IPS-11a (cell line): ENCODE measurements around the gene CCDC93.

Experiments
- H3K4me3 ChIP-seq: one replicate; pipeline ENCODE4 v1.5.1; 2013; ENCODE audit warnings: low read depth, low read length, control low read depth

The CCDC93 gene, protein sequence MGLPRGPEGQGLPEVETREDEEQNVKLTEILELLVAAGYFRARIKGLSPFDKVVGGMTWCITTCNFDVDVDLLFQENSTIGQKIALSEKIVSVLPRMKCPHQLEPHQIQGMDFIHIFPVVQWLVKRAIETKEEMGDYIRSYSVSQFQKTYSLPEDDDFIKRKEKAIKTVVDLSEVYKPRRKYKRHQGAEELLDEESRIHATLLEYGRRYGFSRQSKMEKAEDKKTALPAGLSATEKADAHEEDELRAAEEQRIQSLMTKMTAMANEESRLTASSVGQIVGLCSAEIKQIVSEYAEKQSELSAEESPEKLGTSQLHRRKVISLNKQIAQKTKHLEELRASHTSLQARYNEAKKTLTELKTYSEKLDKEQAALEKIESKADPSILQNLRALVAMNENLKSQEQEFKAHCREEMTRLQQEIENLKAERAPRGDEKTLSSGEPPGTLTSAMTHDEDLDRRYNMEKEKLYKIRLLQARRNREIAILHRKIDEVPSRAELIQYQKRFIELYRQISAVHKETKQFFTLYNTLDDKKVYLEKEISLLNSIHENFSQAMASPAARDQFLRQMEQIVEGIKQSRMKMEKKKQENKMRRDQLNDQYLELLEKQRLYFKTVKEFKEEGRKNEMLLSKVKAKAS

GRCh38 chr2:118013724-118014491 lies at the start of gene CCDC93:
TSS of gene CCDC93 (minus strand) at chr2:118014070. CDS start at chr2:118013995, 75 bp downstream.
- H3K4me3 ChIP-seq: peak within 1 kb of the TSS; percentile 73

DNA sequence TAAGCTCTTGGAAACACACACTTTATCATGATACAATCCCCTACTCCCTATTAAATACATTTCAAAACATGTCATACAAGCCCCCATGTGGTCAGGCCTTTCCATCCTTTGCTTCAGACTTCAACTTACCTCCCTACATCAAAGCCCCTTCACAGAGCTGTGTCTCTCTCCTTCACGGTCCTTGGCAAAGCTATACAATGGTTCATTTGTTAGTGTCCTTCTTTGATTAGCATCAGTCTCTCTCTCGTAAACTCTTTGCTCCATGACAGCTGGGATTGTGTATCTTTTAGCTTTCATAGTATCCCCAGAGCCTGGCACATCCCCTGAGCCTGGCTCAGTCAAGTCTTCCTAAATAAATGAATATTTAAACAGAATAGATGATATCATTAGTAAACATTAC lies 48.8 kb upstream of the CCDC93 start:
- H3K4me3 ChIP-seq: no peak overlapping the region

DNA sequence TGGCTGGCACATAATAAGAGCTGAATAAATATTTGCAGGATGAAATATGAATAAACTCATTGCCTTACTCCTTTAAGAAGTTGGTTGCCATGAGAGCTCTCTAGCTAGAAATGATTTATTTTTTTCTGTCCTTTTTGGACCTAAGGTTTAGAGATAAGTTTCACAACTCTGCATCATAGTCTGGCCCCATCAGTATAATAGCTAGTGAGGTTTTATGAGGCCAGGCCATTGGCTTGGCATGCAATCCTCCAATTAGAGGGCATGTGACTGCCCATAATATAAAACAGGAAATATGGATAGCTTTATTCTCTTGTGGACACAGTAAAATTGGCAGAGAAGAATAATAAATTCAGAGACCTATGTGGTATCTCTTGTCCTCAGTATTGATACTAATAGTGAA lies 48.2 kb upstream of the CCDC93 start:
- H3K4me3 ChIP-seq: no peak overlapping the region

- no peak overlapping the region for H3K4me3 ChIP-seq
Measured at GRCh38 chr2:118061135-118061955, 47.5 kb upstream of the CCDC93 start.

DNA sequence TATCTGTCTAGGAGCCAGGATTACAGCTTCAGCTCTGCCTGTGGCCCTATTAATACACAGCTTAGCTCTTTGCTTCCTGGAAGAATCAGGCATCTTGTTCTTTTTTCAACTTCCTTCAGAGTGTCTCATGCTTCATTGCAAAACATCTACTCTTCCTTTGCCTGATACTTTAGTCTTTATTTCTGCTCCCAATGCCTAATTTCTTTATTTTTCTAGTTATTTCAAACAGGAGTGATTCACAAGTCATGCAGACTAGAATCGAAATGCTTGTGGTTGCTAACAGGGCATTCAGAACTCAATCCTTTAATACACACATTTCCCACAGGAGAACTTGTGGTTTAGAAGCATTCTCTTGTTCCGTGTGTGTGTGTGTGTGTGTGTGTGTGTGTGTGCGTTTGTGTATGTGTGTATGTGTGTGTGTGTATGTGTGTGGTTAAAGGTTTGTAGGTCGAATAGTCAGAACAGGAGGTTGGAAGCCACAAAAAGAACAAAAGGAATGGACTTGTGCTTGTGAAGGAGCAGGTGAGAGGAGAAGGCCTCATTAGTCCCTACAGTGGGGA lies 46.1 kb upstream of the CCDC93 start:
- no peak overlapping the region for H3K4me3 ChIP-seq

DNA sequence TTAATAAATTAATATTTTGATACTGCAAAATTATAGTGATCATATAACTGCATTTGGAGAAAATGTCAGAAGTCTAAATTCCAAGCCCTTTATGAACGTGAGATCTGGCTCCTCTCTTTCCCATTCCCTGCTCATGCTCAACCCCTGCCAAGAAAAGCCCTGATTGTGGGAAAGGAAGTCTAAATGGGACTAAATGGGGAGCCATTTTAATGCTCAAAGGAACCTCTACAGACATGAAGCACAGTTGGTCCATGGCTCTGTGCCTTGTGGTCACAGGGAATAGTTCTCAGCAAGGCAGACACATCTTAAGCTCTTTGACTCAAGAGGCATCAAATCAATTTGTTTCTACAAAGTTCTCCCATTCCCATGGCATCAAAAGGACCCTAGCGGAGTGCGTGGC lies 45.1 kb upstream of the CCDC93 start:
- no peak overlapping the region for H3K4me3 ChIP-seq

GRCh38 chr2:118056801-118057200 lies 42.9 kb upstream of the CCDC93 start:
- H3K4me3 ChIP-seq: no peak overlapping the region

DNA sequence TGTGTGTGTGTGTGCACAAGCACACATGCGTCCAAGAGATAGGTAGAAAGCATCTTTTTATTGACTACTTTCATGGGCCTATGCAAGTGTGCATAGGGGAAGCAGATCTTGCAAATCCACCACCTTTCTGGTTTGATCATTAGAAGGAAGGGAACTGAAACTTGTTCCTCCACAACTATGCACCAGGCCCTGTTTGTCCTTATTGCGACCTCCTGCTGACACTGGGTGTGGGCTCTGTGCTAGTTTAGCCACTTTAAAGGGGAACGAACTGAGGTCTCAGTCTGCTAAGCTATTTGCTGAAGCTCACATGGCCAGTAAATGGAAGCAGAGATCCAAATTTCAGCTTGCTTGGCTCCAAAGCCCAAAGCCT lies 42.3 kb upstream of the CCDC93 start:
- H3K4me3 ChIP-seq: no peak overlapping the region

GRCh38 chr2:118055512-118056164 lies 41.8 kb upstream of the CCDC93 start:
- no peak overlapping the region for H3K4me3 ChIP-seq

- no peak overlapping the region for H3K4me3 ChIP-seq
Measured at GRCh38 chr2:118054213-118055008, 40.5 kb upstream of the CCDC93 start.

DNA sequence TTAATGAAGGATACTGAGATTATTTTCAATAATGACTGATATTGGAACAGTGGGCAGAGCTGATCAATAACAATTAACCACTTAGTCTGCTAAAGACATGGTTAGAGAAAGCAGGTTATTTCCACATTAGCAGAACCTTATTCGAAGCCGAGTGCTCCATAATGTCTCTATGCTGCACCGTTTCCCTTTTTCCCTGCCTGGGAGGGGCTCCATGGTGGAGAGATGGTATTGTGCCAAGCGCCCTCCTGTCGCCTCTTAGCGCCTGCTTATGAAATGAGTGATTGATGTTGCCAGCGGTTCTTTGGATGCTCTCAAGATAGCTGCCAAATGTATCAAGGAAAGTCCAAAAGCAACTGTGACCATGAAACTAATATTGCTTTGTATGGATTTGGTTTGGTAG lies 39.8 kb upstream of the CCDC93 start:
- no peak overlapping the region for H3K4me3 ChIP-seq

DNA sequence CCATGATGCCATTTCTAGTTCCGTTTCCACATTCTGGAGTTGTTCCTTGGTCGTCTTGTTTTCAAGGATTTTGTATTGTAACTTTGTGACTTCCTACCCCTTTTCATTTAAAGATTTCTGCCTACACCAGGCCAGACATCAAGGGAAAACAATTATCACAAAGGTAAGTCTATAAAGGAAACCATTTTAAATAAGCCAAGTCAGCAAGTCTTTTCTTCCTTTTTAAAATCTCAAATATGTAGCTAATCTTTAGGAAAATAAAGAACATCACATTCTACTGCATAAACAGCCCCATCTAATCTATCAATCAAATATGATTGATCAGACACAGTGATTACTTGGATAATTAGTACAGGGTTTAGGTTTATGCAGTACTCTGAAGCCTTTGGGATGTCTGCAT lies 38.6 kb upstream of the CCDC93 start:
- H3K4me3 ChIP-seq: no peak overlapping the region

DNA sequence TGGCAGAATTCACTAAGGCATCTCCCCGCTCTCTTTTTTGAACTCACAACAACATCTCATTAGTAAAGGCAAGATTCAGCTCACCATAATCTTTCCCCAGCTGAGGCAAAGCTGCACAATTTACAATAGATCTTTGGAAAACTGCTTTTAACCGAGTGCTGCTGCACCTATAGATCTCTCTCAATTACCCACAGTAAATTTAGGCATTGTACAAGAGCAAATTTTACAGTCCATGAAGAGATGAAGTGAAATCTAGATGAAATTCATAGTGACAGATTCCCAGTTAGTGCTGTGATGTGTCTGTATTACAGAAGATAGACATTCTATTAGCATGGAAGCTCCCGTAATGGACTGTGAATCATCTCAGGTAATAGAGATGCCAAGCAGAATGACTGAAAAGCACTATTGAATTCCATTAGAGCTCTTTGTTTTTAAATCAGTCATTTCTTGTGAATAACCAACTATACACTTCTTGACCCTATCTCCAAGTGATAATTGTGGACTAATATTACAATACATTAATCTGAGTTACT lies 38.0 kb upstream of the CCDC93 start:
- no peak overlapping the region for H3K4me3 ChIP-seq

DNA sequence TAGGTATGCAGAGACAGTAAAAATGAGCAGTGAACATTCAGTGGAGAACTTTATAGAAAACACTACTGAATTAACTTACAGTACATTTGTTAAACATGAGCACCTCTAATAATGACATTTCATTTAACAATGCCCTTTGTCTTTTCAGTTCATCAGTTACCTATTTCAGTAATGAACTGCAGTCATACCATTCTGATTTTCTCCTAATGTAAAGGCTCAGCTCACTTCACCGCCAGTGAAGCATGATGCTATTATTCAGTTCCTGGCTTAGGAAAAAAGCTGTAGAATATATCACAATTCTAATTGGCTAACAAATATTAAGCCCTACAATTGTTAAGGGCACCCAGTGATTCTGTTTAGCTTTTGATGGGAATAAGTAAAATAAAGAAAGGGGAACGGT lies 37.1 kb upstream of the CCDC93 start:
- no peak overlapping the region for H3K4me3 ChIP-seq

DNA sequence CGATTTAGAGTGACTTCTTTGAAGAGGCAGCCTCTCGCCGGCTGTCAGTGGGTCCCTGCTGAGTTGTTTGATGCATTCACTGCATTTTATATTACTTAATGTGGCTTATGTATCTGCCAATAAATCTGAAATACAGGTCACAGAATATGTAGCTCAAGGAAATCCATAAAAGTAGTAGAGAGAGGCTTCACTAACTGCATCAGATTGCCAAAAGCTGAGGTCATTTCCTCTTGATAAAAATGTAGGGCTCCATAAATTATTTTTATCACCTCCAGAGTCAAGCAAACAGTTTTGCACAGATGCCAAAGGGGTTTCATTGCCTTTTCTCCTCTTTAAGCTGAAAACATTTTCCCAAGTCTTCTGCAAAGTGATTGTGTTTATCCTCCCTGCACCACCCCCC lies 36.5 kb upstream of the CCDC93 start:
- H3K4me3 ChIP-seq: no peak overlapping the region

- no peak overlapping the region for H3K4me3 ChIP-seq
Measured at GRCh38 chr2:118049816-118050140, 35.9 kb upstream of the CCDC93 start.

DNA sequence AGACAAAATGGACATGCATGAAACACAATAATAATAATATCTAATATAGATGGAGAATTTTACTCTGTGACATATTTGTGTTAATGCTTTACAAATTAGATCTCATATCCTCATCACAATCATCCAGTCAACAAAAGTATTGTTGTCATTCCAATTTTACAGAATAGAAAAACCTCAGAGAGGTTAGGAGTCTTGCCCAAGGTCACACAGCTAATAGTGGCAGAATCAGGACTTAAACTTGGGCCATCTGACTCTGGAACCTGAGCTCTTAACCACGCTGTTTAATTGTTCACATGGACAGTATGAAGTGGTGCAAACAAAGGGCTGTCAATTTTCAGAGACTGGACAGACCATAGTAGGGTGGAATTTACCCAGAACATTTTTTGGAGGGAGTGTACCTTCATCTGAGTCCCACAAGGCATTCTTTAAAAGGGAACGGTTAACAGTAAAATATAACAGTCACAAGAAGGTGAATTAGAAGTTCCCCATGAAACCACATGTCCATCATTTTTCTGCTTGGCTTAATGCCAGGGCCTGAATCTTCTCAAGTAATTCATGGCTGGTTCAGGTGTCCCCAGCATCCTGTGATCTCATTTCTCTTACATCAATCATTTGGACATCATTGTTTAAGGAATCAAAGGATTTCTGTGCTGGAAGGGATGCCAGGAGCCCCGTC lies 35.4 kb upstream of the CCDC93 start:
- H3K4me3 ChIP-seq: no peak overlapping the region

DNA sequence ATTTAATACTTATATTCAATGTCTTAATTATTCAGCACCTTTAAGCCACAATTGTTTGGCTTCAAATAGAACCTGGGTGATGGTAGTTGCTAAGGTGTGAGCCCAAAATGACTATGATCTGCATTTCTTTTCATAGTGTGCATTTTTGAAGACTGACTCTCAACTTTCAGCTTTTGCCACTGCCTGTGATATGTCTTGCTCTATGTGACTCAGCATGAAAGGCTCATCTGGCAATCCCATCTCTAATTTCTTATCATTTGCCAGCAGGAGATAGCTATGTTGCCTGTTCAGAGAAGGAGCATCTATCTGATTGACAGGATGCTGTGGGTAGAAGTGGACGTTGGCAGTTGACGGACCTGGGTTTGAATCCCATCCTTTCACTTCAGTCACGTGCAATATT lies 34.5 kb upstream of the CCDC93 start:
- no peak overlapping the region for H3K4me3 ChIP-seq

GRCh38 chr2:118047380-118047826 lies 33.5 kb upstream of the CCDC93 start:
- H3K4me3 ChIP-seq: no peak overlapping the region
